ENCODE measurements around the gene RASSF7.

The RASSF7 gene

DNA sequence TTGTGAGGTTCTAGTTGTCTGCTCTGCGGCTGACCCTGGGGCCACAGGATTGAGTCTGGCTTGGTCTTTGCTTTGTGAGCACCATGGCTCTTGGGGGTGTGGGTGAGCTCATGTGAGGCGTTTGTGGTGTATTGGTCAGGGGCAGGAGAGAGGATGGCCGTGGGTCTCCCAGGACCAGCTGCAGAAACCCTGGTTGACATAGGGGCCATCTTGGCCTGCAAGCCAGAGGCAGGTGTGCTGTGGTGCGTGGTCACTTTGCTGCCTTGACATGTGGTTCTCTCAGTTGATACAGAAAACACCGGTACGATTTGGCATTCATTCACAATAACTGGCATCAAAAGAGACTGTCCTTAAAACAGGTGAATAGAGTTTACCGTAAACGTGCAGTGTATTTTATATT lies 26.8 kb downstream of the RASSF7 start:
- DNase-seq, result no peak

DNA sequence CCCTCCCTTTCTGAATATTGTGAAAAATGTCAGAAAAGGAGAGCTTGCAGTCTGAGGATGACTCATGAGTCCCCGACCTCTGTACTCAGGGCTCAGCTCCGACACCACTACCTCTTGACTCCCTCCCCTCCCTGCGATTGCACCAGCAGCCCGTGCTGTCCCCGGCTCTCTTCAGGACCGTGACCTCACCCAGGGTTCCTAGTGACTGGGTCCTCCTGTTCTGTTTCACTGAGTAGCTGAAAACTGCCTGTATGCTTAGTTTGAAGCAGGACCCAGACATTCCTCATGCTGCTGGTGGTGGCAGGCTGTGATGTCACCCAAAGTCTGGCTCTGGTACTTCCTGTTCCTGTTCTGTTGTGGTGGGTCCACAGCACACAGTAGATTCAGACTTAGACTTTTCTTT lies 27.2 kb downstream of the RASSF7 start:
- DNase-seq, result peak; percentile 74

DNA sequence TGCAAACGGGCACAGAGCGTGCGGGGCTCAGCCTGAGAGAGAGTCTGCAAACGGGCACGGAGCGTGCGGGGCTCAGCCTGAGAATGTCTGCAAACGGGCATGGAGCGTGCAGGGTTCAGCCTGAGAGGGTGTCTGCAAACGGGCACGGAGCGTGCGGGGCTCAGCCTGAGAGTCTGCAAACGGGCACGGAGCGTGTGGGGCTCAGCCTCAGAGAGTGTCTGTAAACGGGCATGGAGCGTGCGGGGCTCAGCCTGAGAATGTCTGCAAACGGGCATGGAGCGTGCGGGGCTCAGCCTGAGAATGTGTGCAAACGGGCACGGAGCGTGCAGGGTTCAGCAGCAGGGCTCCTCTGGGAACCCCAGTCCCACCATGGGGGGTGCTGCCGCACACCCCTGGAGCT lies 29.0 kb downstream of the RASSF7 start:
- DNase-seq, result no peak

DNA sequence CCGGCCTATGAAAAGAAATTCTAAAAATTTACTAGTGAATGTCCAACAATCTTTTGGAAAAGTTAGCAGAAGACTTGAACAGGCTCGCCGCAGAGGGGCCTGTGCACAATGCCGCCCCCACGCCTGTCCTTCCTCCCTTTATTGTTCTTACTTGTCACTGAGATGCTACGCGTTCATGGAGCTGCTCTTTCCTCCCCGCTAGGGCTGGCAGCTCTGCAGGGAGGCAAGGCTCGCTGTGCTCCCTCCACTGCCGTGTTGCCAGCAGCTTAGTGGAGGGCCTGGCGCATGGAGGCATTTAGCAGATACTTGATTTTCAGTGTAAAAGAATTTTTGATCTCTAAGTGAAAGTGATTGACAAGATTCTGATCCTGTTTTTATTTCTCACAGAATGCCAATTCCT lies 30.2 kb downstream of the RASSF7 start:
- DNase-seq, result no peak

DNA sequence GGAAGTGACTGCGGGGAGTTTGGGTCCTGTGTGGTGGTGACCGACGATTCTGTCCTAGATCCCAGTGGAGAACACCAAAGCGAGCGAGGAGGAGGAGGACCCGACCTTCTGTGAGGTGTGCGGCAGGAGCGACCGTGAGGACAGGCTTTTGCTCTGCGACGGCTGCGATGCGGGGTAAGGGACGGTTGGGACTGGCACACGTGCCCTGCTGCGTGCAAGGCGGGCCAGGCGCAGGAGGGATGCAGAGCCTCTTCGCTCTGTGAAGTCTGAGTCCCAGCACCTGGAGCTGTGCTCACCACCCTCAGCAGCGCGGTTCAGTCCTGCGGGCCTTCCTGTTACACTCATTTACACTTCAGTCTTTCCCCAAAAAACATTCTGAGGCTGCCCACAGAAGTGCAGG lies 31.7 kb downstream of the RASSF7 start:
- DNase-seq, result no peak

DNA sequence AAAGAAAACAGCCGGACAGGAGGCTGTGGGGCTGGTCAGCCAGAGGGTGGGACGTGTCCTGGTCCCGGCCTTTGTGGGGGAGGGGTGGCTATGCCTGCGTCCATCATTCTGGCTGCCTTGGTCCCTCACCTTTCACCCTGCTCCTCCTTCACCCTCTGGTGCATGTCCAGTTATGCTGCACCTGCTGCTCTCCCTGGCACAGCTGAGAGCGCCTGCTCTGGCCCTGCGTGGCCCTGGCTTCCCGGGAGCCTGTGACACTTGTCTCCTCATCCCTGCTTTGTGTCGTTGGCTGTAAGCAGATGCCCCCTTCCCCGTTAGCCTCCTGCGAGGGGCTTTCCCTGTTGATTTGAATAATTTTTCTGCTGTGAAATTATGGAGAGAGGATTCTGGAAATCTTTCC lies 32.1 kb downstream of the RASSF7 start:
- DNase-seq, result no peak

DNA sequence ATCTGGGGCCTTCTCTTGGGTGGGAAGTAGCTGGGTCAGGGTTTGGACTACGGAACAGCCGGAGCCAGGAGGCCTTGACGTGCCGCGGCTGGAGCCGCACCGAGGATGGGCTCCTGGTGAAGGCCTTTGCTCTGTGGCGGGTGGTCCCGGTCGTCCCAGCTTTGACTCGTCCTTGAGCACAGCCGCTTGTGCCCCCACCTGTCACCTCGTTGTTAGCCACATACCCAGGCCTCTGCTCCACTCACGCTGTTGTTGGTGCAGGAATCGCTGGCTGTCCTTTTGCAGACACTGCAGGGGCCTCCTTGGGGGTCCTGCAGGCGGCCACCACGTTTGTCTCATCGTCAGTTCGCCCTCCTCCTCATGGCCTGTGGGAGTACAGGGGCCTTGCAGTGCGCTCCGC lies 32.6 kb downstream of the RASSF7 start:
- DNase-seq, result no peak

DNA sequence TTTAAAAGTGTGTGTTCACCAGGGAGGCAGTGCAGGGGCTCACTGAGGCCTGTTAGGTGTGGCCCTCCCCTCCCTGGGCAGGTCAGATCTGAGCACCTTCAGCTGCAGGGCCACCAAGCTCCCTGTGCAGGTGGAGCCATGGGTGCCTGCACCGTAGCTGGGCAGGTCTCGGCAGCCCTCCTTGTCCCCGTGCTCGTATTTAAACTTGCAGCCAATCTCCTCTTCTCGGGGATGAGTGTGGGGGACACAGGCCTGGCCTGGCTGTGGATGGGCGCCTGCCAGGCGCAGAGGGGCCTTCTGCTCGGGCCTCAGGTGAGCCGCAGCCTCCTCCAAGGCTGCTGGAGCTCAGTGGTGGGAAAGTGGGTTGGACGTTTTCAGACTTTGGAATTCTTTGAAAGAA lies 34.6 kb downstream of the RASSF7 start:
- no peak for DNase-seq

DNA sequence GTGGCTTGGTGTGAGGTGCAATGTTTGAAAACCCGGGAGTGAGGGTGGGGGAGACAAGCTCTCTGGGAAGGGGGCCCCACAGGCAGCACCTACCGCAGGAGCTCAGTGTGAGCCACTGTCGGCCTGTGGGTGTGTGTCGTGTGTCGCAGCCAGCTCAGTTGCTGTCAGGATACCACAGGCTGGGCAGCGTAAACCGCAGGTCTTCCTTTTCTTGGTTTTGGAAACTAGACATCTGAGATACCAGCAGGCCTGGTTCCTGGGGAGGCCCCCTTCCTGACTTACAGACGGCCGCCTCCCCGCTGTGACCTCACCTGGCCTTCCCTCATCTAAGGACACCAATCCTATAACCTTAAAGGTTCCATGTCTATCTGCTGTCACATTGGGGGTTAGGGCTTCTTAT lies 35.6 kb downstream of the RASSF7 start:
- no peak for DNase-seq

DNA sequence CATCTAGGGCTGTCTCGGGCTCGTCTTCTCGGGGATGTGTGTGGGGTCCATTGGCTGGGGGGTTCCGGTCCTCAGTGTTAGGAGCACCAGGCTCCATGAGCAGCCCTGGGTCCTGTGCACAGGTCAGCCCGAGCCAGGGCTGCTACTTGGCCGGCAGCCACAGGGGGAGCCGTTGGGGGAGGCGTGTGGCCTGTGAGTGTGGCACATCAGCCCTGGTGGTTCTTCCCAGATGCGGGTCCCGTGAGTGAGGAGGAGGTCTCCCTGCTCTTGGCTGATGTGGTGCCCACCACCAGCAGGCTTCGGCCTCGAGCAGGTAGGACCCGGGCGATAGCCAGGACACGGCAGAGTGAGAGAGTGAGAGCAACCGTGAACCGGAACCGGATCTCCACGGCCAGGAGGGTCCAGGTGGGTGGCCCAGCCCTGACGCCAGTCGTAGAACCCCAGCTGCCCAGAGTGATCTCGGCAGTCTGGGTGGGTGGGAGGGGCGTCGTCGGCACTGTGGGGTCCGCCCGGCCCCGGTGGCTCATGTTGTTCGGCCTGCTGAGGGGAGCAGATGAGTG lies 36.5 kb downstream of the RASSF7 start:
- DNase-seq, result no peak

DNA sequence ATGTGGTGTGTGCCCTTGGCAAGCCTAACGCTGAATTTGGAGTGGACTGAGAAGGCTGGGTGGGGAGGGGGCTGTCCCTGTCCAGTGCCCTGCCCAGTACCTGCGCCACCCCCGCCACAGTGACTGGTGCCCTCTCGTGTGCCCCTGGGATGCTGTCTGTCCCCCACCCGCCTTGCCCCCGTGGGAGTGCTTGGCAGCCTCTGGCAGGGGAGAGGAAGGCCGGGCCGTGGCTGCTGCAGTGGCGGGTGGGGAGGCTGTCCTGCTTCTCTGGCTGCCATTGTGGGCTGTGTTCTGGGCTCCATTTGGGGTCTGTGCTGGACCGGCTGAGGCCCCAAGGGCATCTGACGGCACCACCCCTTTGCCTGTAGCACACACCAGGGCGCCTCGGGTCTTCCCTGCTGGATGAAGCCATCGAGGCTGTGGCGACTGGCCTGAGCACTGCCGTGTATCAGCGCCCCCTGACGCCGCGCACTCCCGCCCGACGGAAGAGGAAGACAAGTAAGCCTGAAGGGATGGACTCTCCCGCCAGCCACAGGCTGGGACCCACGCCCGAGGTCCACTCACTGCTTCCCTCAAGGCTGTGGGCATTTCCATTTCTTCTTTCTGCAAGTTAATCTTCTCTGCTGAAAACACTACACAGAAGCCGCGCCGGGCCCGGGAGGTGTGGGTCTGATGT lies 37.4 kb downstream of the RASSF7 start:
- DNase-seq, result no peak

DNA sequence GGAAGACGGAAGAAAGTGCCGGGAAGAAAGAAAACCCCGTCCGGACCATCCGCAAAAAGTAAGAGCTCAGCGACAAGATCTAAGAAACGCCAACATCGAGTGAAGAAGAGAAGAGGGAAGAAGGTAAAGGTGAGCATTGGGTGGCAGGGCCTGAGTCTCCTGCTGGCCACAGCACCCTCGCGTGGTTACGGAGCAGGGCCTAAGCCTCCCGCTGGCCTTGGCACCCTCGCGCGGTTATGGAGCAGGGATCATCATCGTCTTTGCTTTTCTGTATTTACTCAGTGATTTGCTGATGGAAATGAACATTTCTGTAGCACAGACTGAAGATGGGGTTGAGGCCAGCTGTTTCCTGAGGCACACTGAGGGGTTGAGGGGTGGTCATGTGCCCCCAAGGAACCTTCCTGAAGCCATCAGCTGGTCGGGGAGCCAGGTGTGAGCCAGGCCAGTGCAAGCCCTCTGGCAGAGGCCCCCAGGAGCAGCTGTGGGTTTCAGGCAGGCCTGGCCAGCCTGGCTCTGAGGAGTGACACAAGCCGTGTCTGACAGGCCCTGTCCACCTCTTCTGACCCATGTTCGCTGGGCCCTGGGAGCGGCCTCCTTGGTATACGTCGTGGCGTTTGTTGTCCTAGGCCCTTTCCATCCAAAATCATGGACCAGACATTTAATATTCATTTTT lies 40.9 kb downstream of the RASSF7 start:
- no peak for DNase-seq

DNA sequence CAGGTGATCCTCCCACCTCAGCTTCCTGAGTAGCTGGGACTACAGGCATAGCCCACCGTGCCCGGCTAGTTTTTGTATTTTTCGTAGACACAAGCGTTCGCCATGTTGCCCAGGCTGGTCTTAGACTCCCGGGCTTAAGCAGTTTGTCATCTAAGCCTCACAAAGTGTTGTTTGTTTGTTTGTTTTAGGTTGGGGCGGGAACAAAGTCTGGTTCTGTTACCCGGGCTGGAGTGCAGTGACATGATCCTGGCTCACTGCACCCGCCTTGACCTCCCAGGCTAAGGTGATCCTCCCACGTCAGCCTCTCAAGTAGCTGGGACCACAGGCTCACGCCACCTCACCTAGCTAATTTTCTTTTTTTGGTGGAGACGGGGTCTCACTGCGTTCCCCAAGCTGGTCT lies 42.4 kb downstream of the RASSF7 start:
- DNase-seq, result no peak

DNA sequence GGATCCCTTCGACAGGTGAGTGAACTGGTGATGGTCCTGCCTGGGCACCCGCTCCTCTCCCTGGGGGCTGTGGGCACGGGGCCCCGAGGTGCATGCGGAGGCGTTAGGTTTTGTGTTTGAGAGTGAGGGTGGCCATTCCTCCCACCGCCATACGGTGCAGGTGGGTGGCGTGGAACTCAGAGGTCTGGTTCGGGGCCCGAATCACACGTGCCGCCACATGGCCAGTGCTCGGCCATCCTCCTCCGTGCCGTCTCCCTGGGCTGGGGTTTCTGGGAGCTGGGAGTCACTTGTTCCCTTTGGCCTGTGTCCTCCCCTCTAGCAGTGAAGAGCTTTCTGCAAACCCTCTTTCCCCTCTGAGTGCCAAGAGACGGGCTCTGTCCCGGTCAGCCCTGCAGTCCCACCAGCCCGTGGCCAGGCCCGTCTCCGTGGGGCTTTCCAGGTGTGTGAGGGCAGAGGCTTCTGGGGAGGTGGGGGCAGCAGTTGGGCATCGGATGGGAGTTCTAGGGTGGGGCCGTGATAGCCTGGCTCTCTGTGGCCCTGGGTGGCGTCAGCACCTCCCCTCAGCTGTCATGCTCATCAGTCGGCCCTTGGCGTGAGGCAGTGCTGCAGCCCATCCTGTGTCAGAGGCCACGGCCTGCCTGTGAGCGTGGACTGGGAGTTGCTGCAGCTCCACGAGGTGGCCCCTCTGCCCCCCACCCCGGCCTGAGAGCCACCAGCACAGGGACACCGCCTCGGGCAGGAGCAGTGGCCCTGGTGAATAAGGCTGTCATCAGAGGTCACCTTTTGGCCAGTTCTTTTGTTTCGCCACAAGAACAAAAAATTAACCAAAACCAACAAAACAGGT lies 44.7 kb downstream of the RASSF7 start:
- no peak for DNase-seq

DNA sequence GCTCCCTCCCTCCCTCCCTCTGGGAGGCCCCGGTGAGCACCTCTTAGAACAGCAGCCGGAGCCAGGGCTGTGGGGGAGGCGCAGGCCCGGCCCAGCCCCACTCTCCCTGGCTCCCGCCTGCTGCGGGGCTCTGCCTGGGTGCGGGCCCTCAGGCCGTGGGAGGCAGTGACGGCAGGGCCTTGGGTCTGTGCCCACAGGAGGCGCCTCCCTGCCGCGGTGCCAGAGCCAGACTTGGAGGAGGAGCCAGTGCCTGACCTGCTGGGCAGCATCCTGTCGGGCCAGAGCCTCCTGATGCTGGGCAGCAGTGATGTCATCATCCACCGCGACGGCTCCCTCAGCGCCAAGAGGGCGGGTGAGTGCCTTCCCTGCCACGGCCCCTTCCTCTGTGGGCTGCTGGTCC lies 45.5 kb downstream of the RASSF7 start:
- DNase-seq, result no peak

DNA sequence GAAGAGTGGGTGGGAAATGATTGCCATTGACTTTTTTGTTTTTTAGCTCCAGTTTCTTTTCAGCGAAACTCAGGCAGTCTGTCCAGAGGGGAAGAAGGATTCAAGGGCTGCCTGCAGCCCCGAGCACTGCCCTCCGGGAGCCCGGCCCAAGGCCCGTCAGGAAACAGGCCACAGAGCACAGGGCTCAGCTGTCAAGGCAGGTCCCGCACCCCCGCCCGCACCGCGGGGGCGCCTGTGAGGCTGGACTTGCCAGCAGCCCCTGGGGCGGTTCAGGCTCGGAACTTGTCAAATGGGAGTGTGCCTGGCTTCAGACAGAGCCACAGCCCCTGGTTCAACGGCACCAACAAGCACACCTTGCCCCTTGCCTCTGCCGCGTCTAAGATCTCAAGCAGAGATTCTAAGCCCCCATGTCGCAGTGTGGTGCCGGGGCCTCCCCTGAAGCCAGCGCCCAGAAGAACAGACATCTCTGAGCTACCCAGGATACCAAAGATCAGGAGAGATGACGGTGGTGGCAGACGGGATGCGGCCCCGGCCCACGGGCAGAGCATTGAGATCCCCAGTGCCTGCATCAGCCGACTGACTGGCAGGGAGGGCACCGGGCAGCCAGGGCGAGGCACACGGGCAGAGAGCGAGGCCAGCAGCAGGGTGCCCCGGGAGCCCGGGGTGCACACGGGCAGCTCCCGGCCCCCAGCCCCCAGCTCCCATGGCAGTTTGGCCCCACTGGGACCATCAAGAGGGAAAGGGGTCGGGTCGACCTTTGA lies 46.4 kb downstream of the RASSF7 start:
- DNase-seq, result no peak

DNA sequence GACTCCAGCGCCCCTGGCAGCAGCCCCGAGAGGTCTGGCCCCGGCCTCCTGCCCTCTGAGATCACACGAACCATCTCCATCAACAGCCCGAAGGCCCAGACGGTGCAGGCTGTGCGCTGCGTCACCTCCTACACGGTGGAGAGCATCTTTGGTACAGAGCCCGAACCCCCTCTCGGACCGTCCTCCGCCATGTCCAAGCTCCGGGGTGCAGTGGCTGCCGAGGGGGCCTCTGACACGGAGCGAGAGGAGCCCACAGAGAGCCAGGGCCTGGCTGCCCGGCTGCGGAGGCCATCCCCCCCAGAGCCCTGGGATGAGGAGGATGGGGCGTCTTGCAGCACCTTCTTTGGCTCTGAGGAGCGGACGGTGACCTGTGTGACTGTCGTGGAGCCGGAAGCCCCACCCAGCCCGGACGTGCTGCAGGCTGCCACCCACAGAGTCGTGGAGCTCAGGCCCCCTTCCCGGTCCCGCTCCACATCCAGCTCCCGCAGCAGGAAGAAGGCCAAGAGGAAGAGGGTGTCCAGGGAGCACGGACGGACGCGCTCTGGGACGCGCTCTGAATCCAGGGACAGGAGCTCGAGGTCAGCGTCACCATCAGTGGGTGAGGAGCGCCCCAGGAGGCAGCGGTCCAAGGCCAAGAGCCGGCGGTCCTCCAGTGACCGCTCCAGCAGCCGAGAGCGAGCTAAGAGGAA lies 47.3 kb downstream of the RASSF7 start:
- no peak for DNase-seq

DNA sequence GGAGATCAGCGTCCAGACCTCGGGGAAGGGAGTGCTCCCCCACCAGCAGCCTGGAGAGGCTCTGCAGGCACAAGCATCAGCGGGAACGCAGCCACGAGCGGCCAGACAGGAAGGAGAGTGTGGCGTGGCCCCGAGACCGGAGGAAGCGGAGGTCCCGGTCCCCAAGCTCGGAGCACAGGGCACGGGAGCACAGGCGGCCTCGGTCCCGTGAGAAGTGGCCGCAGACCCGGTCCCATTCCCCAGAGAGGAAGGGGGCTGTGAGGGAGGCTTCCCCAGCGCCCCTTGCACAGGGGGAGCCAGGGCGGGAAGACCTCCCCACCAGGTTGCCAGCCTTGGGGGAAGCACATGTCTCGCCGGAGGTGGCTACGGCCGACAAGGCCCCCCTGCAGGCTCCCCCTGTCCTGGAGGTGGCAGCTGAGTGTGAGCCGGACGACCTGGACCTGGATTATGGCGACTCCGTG lies 48.1 kb downstream of the RASSF7 start:
- no peak for DNase-seq

DNA sequence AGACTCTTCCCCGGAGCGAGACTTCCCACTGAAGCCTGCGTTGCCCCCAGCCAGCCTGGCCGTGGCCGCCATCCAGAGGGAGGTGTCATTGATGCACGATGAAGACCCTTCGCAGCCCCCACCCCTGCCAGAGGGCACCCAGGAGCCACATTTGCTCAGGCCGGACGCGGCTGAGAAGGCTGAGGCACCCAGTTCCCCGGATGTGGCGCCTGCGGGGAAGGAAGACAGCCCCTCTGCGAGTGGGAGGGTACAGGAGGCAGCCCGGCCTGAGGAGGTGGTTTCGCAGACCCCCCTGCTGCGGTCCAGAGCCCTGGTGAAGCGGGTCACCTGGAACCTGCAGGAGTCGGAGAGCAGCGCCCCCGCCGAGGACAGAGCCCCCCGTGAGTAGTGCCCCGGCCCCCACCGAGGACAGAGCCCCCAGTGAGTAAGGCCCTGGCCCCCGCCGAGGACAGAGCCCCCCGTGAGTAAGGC lies 48.6 kb downstream of the RASSF7 start:
- no peak for DNase-seq

DNA sequence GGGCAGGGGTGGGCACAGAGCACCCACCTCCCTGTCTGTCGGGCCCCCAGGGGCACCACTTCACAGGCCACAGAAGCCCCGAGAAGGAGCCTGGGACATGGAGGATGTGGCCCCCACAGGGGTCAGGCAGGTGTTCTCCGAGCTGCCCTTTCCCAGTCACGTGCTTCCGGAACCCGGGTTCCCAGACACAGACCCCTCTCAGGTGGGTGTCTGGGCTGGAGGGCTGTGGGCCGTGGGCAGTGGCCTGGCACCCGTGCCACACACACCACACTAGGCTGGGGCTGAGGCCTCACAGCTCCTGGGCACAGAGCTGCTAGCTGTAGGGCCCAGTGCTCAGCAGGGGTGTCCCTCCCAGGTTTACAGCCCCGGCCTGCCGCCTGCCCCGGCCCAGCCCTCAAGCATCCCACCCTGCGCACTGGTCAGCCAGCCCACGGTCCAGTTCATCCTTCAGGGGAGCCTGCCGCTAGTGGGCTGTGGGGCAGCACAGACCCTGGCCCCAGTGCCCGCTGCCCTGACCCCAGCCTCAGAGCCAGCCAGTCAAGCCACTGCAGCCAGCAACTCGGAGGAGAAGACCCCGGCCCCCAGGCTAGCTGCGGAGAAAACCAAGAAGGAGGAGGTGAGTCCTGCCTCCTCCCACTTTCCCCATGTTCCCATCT lies 49.5 kb downstream of the RASSF7 start:
- no peak for DNase-seq

Measured in SIG-M5 (cell line).